ENCODE data around the gene FRMD6. TPM values are rescaled to one million over a fixed set of nuclear protein-coding genes. Genes with fewer than 3 reads are reported as not detected.

Gene FRMD6
- total and polyA plus RNA-seq, 2 experiments from 2014 or later, result 5.4 to 18.7 TPM

DNA sequence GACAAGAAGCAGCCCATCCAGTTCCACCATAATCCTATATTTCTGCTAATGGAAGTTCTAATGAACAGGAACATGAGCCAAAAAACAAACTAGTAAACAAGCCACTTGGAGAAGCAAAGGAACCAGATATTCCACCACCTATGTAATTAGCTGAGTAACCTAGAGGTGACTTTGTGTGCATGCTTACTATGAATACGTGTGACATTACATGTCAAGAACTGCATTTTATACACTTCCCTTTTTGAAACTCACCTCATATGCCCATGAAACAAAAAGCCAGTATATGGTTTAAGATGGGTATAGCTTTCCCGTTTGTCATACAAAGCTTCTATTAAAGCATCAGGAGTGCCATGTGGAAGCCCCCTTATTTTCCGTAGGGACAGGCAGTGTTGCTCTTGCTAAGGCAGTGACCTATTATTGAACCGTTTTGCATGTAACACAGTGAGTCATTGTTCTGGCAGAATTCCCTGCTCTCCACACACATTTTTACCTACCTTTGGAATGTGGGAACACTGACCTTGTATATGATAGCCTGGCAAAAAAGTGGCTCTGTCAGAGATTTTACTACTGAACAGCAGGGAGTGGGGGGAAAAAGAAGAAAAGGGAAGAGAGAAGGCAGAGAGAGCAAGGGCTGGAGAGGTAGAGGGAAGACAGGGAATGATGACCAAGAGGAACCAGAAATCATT, 34.8 kb upstream of the FRMD6 start:
- DNase-seq (ENCODE audit: low spot score), result no peak

More for the DNA sequence above, 34.8 kb upstream of the FRMD6 start:
- Mint-ChIP-seq H3K27me3 (ENCODE audit: insufficient read depth, low read depth, poor library complexity) (no peaks in the 10 kb centered on the region), H3K4me3 (no peak overlapping the region), H3K4me1 (peaks cover 3% of the 10 kb centered on the region; the same call in 2 of the 3 replicates), H3K9me3 (no peaks in the 10 kb centered on the region), H3K27ac (no peak overlapping the region), H3K36me3 (ENCODE audit: low read depth) (no peaks in the 10 kb centered on the region)
- H3K27ac ChIP-seq (ENCODE audit: low read depth), result no peak overlapping the region
- H3K79me2 ChIP-seq (replicated peaks; ENCODE audit: insufficient read depth), result no peaks in the 10 kb centered on the region
- H3K4me1 ChIP-seq (ENCODE audit: insufficient read depth), result no peaks in the 10 kb centered on the region
- H3F3A ChIP-seq (replicated peaks; ENCODE audit: low read depth), result no peaks in the 10 kb centered on the region
- peaks cover 8% of the 10 kb centered on the region; the same call in 1 of the 2 replicates for H3K9me2 ChIP-seq (ENCODE audit: insufficient read depth)
- H4K20me1 ChIP-seq (replicated peaks; ENCODE audit: insufficient read depth), result no peaks in the 10 kb centered on the region; the same call in 1 of the 2 replicates
- H3K4me3 ChIP-seq, result no peak overlapping the region
- H3K36me3 ChIP-seq (ENCODE audit: insufficient read depth), result no peaks in the 10 kb centered on the region
- TF ChIP-seq STAT1 (IDR thresholded peaks at IDR 0.05; ENCODE audit: unreplicated experiment) (no peak), NANOG (IDR thresholded peaks at IDR 0.05; ENCODE audit: borderline replicate concordance) (no peak), CREB1 (CRISPR knock-in tag; IDR thresholded peaks at IDR 0.05; ENCODE audit: low read depth) (no peak), ZNF114 (CRISPR knock-in tag; IDR thresholded peaks at IDR 0.05) (no peak), POLR2AphosphoS5 (IDR thresholded peaks at IDR 0.05; ENCODE audit: low read depth) (no peak)
- TF ChIP-seq, protein P1, sequence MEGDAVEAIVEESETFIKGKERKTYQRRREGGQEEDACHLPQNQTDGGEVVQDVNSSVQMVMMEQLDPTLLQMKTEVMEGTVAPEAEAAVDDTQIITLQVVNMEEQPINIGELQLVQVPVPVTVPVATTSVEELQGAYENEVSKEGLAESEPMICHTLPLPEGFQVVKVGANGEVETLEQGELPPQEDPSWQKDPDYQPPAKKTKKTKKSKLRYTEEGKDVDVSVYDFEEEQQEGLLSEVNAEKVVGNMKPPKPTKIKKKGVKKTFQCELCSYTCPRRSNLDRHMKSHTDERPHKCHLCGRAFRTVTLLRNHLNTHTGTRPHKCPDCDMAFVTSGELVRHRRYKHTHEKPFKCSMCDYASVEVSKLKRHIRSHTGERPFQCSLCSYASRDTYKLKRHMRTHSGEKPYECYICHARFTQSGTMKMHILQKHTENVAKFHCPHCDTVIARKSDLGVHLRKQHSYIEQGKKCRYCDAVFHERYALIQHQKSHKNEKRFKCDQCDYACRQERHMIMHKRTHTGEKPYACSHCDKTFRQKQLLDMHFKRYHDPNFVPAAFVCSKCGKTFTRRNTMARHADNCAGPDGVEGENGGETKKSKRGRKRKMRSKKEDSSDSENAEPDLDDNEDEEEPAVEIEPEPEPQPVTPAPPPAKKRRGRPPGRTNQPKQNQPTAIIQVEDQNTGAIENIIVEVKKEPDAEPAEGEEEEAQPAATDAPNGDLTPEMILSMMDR (conservative IDR thresholded peaks at IDR 0.05; ENCODE audit: low read depth in 2 of 2), result no peak
- TF ChIP-seq, protein P2, sequence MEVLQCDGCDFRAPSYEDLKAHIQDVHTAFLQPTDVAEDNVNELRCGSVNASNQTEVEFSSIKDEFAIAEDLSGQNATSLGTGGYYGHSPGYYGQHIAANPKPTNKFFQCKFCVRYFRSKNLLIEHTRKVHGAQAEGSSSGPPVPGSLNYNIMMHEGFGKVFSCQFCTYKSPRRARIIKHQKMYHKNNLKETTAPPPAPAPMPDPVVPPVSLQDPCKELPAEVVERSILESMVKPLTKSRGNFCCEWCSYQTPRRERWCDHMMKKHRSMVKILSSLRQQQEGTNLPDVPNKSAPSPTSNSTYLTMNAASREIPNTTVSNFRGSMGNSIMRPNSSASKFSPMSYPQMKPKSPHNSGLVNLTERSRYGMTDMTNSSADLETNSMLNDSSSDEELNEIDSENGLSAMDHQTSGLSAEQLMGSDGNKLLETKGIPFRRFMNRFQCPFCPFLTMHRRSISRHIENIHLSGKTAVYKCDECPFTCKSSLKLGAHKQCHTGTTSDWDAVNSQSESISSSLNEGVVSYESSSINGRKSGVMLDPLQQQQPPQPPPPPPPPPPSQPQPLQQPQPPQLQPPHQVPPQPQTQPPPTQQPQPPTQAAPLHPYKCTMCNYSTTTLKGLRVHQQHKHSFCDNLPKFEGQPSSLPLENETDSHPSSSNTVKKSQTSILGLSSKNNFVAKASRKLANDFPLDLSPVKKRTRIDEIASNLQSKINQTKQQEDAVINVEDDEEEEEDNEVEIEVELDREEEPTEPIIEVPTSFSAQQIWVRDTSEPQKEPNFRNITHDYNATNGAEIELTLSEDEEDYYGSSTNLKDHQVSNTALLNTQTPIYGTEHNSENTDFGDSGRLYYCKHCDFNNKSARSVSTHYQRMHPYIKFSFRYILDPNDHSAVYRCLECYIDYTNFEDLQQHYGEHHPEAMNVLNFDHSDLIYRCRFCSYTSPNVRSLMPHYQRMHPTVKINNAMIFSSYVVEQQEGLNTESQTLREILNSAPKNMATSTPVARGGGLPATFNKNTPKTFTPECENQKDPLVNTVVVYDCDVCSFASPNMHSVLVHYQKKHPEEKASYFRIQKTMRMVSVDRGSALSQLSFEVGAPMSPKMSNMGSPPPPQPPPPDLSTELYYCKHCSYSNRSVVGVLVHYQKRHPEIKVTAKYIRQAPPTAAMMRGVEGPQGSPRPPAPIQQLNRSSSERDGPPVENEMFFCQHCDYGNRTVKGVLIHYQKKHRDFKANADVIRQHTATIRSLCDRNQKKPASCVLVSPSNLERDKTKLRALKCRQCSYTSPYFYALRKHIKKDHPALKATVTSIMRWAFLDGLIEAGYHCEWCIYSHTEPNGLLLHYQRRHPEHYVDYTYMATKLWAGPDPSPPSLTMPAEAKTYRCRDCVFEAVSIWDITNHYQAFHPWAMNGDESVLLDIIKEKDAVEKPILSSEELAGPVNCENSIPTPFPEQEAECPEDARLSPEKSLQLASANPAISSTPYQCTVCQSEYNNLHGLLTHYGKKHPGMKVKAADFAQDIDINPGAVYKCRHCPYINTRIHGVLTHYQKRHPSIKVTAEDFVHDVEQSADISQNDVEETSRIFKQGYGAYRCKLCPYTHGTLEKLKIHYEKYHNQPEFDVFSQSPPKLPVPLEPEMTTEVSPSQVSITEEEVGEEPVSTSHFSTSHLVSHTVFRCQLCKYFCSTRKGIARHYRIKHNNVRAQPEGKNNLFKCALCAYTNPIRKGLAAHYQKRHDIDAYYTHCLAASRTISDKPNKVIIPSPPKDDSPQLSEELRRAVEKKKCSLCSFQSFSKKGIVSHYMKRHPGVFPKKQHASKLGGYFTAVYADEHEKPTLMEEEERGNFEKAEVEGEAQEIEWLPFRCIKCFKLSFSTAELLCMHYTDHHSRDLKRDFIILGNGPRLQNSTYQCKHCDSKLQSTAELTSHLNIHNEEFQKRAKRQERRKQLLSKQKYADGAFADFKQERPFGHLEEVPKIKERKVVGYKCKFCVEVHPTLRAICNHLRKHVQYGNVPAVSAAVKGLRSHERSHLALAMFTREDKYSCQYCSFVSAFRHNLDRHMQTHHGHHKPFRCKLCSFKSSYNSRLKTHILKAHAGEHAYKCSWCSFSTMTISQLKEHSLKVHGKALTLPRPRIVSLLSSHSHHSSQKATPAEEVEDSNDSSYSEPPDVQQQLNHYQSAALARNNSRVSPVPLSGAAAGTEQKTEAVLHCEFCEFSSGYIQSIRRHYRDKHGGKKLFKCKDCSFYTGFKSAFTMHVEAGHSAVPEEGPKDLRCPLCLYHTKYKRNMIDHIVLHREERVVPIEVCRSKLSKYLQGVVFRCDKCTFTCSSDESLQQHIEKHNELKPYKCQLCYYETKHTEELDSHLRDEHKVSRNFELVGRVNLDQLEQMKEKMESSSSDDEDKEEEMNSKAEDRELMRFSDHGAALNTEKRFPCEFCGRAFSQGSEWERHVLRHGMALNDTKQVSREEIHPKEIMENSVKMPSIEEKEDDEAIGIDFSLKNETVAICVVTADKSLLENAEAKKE (CRISPR knock-in tag; IDR thresholded peaks at IDR 0.05), result no peak
- H3K27me3 ChIP-seq (ENCODE audit: insufficient read depth), result no peaks in the 10 kb centered on the region
- no peak overlapping the region for H3K4me2 ChIP-seq
- ATAC-seq, result no peak
- H2AFZ ChIP-seq, result no peak overlapping the region
